GM12892 (cell line): Measurements from ENCODE around the gene STK35.

Experiments used
- POLR2A ChIP-seq: IDR thresholded peaks from 2 replicates; pipeline ENCODE4 v1.6.1; 2011; ENCODE audit warnings: low read depth, low read length, control low read depth
- POLR2AphosphoS5 ChIP-seq: IDR thresholded peaks from 2 replicates; pipeline ENCODE4 v1.6.1; 2011; ENCODE audit warnings: low read depth, low read length, control low read depth
- TAF1 ChIP-seq: IDR thresholded peaks from 2 replicates; pipeline ENCODE4 v1.6.1; 2011; ENCODE audit warnings: low read depth, mild to moderate bottlenecking, control low read depth, low read length, borderline replicate concordance

DNA sequence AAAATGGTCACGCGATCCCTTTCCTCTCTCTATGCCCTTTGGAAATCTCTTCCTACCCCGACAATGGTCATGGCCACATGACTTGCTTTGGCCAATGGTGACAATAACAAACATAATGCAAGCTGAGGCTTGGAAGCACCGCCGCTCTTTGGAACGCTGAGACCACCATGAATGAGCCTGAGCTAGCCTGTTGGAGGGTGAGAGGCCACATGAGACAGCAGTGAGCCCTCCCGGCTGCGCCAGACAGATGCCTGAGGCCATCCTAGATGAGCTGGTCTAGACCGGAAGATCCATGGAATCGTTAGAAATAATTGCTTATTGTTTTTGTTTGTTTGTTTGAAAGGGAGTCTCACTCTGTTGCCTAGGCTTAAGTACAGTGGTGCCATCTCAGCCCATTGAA is 64.2 kb downstream of the STK35 start:
- no peak for TF ChIP-seq POLR2A
- TF ChIP-seq POLR2AphosphoS5: no peak
- TF ChIP-seq TAF1: no peak
